ENCODE measurements around the gene PSMD8.

DNA sequence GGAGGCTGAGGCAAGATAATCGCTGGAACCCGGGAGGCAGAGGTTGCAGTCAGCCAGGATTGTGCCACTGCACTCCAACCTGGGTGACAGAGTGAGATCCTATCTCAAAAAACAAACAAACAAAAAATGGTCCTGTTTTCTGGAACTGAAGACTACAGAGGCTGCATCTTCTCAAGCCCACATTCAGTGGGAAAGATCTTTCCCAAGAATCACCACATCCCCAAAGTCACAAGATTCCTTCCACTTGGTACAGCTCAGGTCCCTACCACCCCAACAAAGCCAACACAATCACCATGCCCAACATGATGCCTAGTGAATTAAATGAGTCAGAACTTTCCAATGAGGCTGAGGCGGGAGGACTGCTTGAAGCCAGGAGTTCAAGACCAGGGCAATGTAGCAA is 23.5 kb upstream of the PSMD8 start:
- TF ChIP-seq CTCF (IDR thresholded peaks at IDR 0.05): no peak
- TF ChIP-seq POLR2A (IDR thresholded peaks at IDR 0.05): no peak
- TF ChIP-seq EP300 (IDR thresholded peaks at IDR 0.05): no peak
